ENCODE data around the gene PPP6R3. TPM values are rescaled to one million over a fixed set of nuclear protein-coding genes. Genes with fewer than 3 reads are reported as not detected.

The PPP6R3 gene
- total RNA-seq, 5 donors from 2014 or later (not counting 1 experiment from before 2014, with no cell fraction given): 106 to 147 (median 118) TPM

- ChIA-PET POLR2A (no interaction called here), CTCF (no interaction called here)
- H3K36me3 ChIP-seq (ENCODE audit: control insufficient read depth in 2 of 2, extremely low read depth in 1 of 2, insufficient read depth in 1 of 2, low read length in 1 of 2): no peaks in the 10 kb centered on the region
- no peak for DNase-seq
- no peaks in the 10 kb centered on the region for H3K4me1 ChIP-seq (ENCODE audit: control insufficient read depth in 1 of 2, extremely low read depth in 1 of 2, insufficient read depth in 2 of 2, low read length in 2 of 2)
- Mint-ChIP-seq H3K36me3 (no peaks in the 10 kb centered on the region), H3K4me1 (no peaks in the 10 kb centered on the region), H3K27ac (no peak overlapping the region), H3K27me3 (peaks cover 12 to 37% of the 10 kb centered on the region in 2 donors), H3K4me3 (no peak overlapping the region), H3K9me3 (no peaks in the 10 kb centered on the region)
- H3K27me3 ChIP-seq (replicated peaks in 1 of 2; ENCODE audit: control insufficient read depth in 2 of 2, extremely low read depth in 1 of 2, insufficient read depth in 2 of 2, low read length in 1 of 2): peaks cover 0 to 56% of the 10 kb centered on the region in 2 experiments
- no peak overlapping the region for H3K4me3 ChIP-seq (ENCODE audit: control insufficient read depth in 1 of 2, extremely low read depth in 1 of 2, low read length in 1 of 2)
- 65% methylated on average over 13 of the region's 15 CpGs for WGBS (ENCODE audit: insufficient coverage)
- H3K27ac ChIP-seq (ENCODE audit: low read length): no peak overlapping the region
- ATAC-seq (replicated peaks in 1 of 4): no peak
- H3K9me3 ChIP-seq: no peaks in the 10 kb centered on the region
Measured at GRCh38 chr11:68661014-68661413, 200.5 kb downstream of the PPP6R3 start.

- H3K27ac Mint-ChIP-seq: no peak overlapping the region
- Histone ChIP-seq H3K36me3 (ENCODE audit: control insufficient read depth in 2 of 2, extremely low read depth in 1 of 2, insufficient read depth in 1 of 2, low read length in 1 of 2) (no peaks in the 10 kb centered on the region), H3K4me1 (ENCODE audit: control insufficient read depth in 1 of 2, extremely low read depth in 1 of 2, insufficient read depth in 2 of 2, low read length in 2 of 2) (no peaks in the 10 kb centered on the region), H3K27ac (ENCODE audit: low read length) (no peak overlapping the region), H3K4me3 (ENCODE audit: control insufficient read depth in 1 of 2, extremely low read depth in 1 of 2, low read length in 1 of 2) (no peak overlapping the region), H3K9me3 (no peaks in the 10 kb centered on the region), H3K27me3 (replicated peaks in 1 of 2; ENCODE audit: control insufficient read depth in 2 of 2, extremely low read depth in 1 of 2, insufficient read depth in 2 of 2, low read length in 1 of 2) (peaks cover 0 to 54% of the 10 kb centered on the region in 2 experiments)
- 70% methylated on average over 5 of the region's 18 CpGs for WGBS (ENCODE audit: insufficient coverage)
- no peaks in the 10 kb centered on the region for H3K9me3 Mint-ChIP-seq
- DNase-seq: no peak
- H3K4me1 Mint-ChIP-seq: no peaks in the 10 kb centered on the region
- CTCF ChIA-PET: no interaction called here
- H3K27me3 Mint-ChIP-seq: peaks cover 16 to 29% of the 10 kb centered on the region in 2 donors
- H3K4me3 Mint-ChIP-seq: no peak overlapping the region
- no peak for ATAC-seq (replicated peaks in 1 of 4)
- POLR2A ChIA-PET: no interaction called here
- no peaks in the 10 kb centered on the region for H3K36me3 Mint-ChIP-seq
Measured at GRCh38 chr11:68661697-68662603, 201.4 kb downstream of the PPP6R3 start.

GRCh38 chr11:68663482-68664010 is 203.0 kb downstream of the PPP6R3 start:
- Mint-ChIP-seq H3K9me3 (no peaks in the 10 kb centered on the region), H3K4me3 (no peak overlapping the region), H3K36me3 (no peaks in the 10 kb centered on the region), H3K27me3 (peaks cover 16 to 23% of the 10 kb centered on the region in 2 donors), H3K4me1 (no peaks in the 10 kb centered on the region), H3K27ac (no peak overlapping the region)
- ChIA-PET CTCF (no interaction called here), POLR2A (no interaction called here)
- no peak for DNase-seq
- 76% methylated on average over 6 of the region's 18 CpGs for WGBS (ENCODE audit: insufficient coverage)
- ATAC-seq (replicated peaks in 1 of 4): no peak
- Histone ChIP-seq H3K36me3 (ENCODE audit: control insufficient read depth in 2 of 2, extremely low read depth in 1 of 2, insufficient read depth in 1 of 2, low read length in 1 of 2) (no peaks in the 10 kb centered on the region), H3K4me3 (ENCODE audit: control insufficient read depth in 1 of 2, extremely low read depth in 1 of 2, low read length in 1 of 2) (no peak overlapping the region), H3K27ac (ENCODE audit: low read length) (no peak overlapping the region), H3K9me3 (no peaks in the 10 kb centered on the region), H3K4me1 (ENCODE audit: control insufficient read depth in 1 of 2, extremely low read depth in 1 of 2, insufficient read depth in 2 of 2, low read length in 2 of 2) (no peaks in the 10 kb centered on the region), H3K27me3 (replicated peaks in 1 of 2; ENCODE audit: control insufficient read depth in 2 of 2, extremely low read depth in 1 of 2, insufficient read depth in 2 of 2, low read length in 1 of 2) (peaks cover 0 to 48% of the 10 kb centered on the region in 2 experiments)

DNA sequence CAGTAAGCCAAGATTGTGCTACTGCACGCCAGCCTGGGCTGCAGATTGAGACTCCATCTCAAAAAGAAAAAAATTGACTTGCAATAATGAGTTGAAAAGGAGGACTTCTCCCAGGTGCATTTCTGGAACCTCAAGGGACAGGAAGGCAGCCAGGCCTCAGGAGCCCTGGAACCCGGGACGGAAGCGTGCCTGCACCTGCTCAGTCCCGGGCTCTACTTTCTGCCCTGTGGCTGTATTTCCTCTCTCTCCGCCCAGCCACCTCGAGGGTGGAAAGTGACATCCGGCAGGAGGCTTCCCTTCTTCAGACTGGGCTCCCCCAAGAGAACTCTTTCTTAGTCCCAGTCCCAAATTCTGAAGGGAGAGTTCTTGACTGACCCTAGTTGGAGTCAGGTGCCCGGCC is 203.6 kb downstream of the PPP6R3 start:
- Mint-ChIP-seq H3K4me3 (no peak overlapping the region), H3K27me3 (peaks cover 16 to 22% of the 10 kb centered on the region in 2 donors), H3K4me1 (no peaks in the 10 kb centered on the region), H3K9me3 (no peaks in the 10 kb centered on the region), H3K27ac (no peak overlapping the region), H3K36me3 (no peaks in the 10 kb centered on the region)
- no peak overlapping the region for H3K27ac ChIP-seq (ENCODE audit: low read length)
- DNase-seq: no peak
- no peaks in the 10 kb centered on the region for H3K4me1 ChIP-seq (ENCODE audit: control insufficient read depth in 1 of 2, extremely low read depth in 1 of 2, insufficient read depth in 2 of 2, low read length in 2 of 2)
- ATAC-seq (replicated peaks in 1 of 4): no peak
- peaks cover 0 to 48% of the 10 kb centered on the region in 2 experiments for H3K27me3 ChIP-seq (replicated peaks in 1 of 2; ENCODE audit: control insufficient read depth in 2 of 2, extremely low read depth in 1 of 2, insufficient read depth in 2 of 2, low read length in 1 of 2)
- ChIA-PET CTCF (no interaction called here), POLR2A (no interaction called here)
- no peak overlapping the region for H3K4me3 ChIP-seq (ENCODE audit: control insufficient read depth in 1 of 2, extremely low read depth in 1 of 2, low read length in 1 of 2)
- no peaks in the 10 kb centered on the region for H3K9me3 ChIP-seq
- 70% methylated on average over 3 of the region's 9 CpGs for WGBS (ENCODE audit: insufficient coverage)
- H3K36me3 ChIP-seq (ENCODE audit: control insufficient read depth in 2 of 2, extremely low read depth in 1 of 2, insufficient read depth in 1 of 2, low read length in 1 of 2): no peaks in the 10 kb centered on the region

DNA sequence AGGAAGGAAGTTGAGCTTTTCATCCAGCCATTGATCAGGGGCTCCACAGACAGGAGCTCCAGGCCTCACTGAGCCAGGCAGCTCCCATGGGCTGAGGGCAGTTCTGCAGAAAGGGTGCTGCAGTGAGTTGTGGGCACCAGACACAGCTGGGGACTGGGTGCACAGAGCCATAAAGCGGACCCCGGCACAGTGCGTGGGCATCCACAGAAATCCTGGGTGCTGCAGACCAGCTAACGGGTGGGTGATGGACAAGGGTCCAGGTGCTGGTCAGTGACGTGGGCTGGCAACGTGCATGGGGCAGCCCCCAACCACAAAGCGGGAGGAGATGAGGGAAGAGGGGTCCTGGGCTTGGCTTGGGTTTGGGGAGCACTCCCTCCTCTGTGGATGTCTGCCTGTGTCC is 204.4 kb downstream of the PPP6R3 start:
- no peaks in the 10 kb centered on the region for H3K4me1 ChIP-seq (ENCODE audit: control insufficient read depth in 1 of 2, extremely low read depth in 1 of 2, insufficient read depth in 2 of 2, low read length in 2 of 2)
- Mint-ChIP-seq H3K4me1 (no peaks in the 10 kb centered on the region), H3K27me3 (peaks cover 16 to 22% of the 10 kb centered on the region in 2 donors), H3K4me3 (no peak overlapping the region), H3K9me3 (no peaks in the 10 kb centered on the region), H3K36me3 (no peaks in the 10 kb centered on the region), H3K27ac (no peak overlapping the region)
- H3K9me3 ChIP-seq: no peaks in the 10 kb centered on the region
- ATAC-seq (replicated peaks in 1 of 4) (no peak), DNase-seq (no peak)
- H3K36me3 ChIP-seq (ENCODE audit: control insufficient read depth in 2 of 2, extremely low read depth in 1 of 2, insufficient read depth in 1 of 2, low read length in 1 of 2): no peaks in the 10 kb centered on the region
- 93% methylated on average over 5 of the region's 7 CpGs for WGBS (ENCODE audit: insufficient coverage)
- H3K4me3 ChIP-seq (ENCODE audit: control insufficient read depth in 1 of 2, extremely low read depth in 1 of 2, low read length in 1 of 2): no peak overlapping the region
- ChIA-PET POLR2A (no interaction called here), CTCF (no interaction called here)
- peaks cover 0 to 50% of the 10 kb centered on the region in 2 experiments for H3K27me3 ChIP-seq (replicated peaks in 1 of 2; ENCODE audit: control insufficient read depth in 2 of 2, extremely low read depth in 1 of 2, insufficient read depth in 2 of 2, low read length in 1 of 2)
- H3K27ac ChIP-seq (ENCODE audit: low read length): no peak overlapping the region
